Osteoblast (primary cell): Measurements from ENCODE around the gene ZBTB7C. TPM values are rescaled to one million over a fixed set of nuclear protein-coding genes. Genes with fewer than 3 reads are reported as not detected.

Experiments used
- DNase-seq: peaks from one replicate; pipeline ENCODE4 v3.0.0; 2011; ENCODE audit warnings: low spot score, mixed read lengths; ENCODE audit not compliant: insufficient read length; ENCODE audit errors: missing footprints
- H2AFZ ChIP-seq: 2 replicates; pipeline ENCODE4 v1.6.0; 2011; ENCODE audit warnings: mild to moderate bottlenecking, low read length
- H3K27ac ChIP-seq: 2 replicates; pipeline ENCODE4 v1.5.1; 2011; ENCODE audit warnings: mild to moderate bottlenecking, low read depth, low read length, moderate library complexity
- H3K27me3 ChIP-seq: 2 replicates; pipeline ENCODE4 v1.6.0; 2012; ENCODE audit warnings: mild to moderate bottlenecking, control low read depth, inconsistent platforms, low read length, moderate library complexity; ENCODE audit not compliant: insufficient read depth
- H3K36me3 ChIP-seq: 2 replicates; pipeline ENCODE4 v1.5.1; 2011; ENCODE audit warnings: mild to moderate bottlenecking, low read length, control low read depth, moderate library complexity; ENCODE audit not compliant: insufficient read depth
- H3K4me1 ChIP-seq: 2 replicates; pipeline ENCODE4 v1.5.1; 2011; ENCODE audit warnings: mild to moderate bottlenecking, low read length, control low read depth, moderate library complexity; ENCODE audit not compliant: insufficient read depth
- H3K4me2 ChIP-seq: 2 replicates; pipeline ENCODE4 v1.6.0; 2011; ENCODE audit warnings: mild to moderate bottlenecking, low read length; ENCODE audit not compliant: insufficient read depth
- H3K4me3 ChIP-seq: fragments of 200-600 bp; sonication (generic); 3 replicates; pipeline ENCODE4 v1.5.1; 2012; ENCODE audit warnings: mild to moderate bottlenecking, low read length, inconsistent platforms; ENCODE audit not compliant: insufficient read depth
- H3K79me2 ChIP-seq: 2 replicates; pipeline ENCODE4 v1.6.0; 2012; ENCODE audit warnings: mild to moderate bottlenecking, low read length, control low read depth, inconsistent platforms; ENCODE audit not compliant: insufficient read depth
- H3K9me3 ChIP-seq: 2 replicates; pipeline ENCODE4 v1.5.1; 2011; ENCODE audit warnings: low read depth, low read length, control low read depth
- H4K20me1 ChIP-seq: 2 replicates; pipeline ENCODE4 v1.6.0; 2012; ENCODE audit warnings: mild to moderate bottlenecking, low read length, control low read depth; ENCODE audit not compliant: insufficient read depth
- total RNA-seq: library from RNA; depleted of rRNA; stranded (reverse); fragments of >200 nt; gene quantifications from 2 replicates; pipeline ENCODE4 v1.2.3, GENCODE V29; 2012
- TF ChIP-seq, protein P1 (sequence below): IDR thresholded peaks from 2 replicates; pipeline ENCODE4 v1.5.1; 2011; ENCODE audit warnings: mild to moderate bottlenecking, low read depth, low read length, moderate library complexity; ENCODE audit errors: extremely low read depth

Gene ZBTB7C
- total RNA-seq, 1 donor, result 0.36 TPM

DNA sequence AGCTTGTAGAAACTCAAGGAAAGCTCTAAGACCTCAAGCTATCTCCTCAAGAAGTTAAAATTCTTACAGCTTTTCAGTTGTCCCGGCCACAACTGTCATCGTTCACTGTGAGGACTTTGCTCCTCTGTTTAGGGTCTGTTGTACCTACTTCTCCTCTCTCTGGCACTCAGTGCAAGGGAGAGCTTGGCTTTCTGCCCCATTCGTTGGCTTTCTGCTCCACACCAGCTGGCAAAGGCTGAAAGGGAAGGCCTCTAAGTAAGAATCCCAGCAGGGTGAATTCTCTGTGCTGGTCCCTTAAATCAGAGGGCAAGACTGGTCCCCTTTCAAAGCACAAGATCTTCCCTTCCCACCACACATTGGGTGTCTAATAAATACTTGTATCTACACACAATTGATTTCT lies 17.3 kb downstream of the ZBTB7C start:
- Histone ChIP-seq H3K4me2 (no peak overlapping the region), H3K27me3 (peaks cover 26% of the 10 kb centered on the region), H3K27ac (no peak overlapping the region), H2AFZ (no peak overlapping the region), H3K79me2 (no peaks in the 10 kb centered on the region), H3K4me1 (no peaks in the 10 kb centered on the region), H3K36me3 (no peaks in the 10 kb centered on the region), H3K4me3 (no peak overlapping the region), H3K9me3 (no peaks in the 10 kb centered on the region), H4K20me1 (no peaks in the 10 kb centered on the region)
- no peak for DNase-seq
- TF ChIP-seq, protein P1, sequence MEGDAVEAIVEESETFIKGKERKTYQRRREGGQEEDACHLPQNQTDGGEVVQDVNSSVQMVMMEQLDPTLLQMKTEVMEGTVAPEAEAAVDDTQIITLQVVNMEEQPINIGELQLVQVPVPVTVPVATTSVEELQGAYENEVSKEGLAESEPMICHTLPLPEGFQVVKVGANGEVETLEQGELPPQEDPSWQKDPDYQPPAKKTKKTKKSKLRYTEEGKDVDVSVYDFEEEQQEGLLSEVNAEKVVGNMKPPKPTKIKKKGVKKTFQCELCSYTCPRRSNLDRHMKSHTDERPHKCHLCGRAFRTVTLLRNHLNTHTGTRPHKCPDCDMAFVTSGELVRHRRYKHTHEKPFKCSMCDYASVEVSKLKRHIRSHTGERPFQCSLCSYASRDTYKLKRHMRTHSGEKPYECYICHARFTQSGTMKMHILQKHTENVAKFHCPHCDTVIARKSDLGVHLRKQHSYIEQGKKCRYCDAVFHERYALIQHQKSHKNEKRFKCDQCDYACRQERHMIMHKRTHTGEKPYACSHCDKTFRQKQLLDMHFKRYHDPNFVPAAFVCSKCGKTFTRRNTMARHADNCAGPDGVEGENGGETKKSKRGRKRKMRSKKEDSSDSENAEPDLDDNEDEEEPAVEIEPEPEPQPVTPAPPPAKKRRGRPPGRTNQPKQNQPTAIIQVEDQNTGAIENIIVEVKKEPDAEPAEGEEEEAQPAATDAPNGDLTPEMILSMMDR, result no peak

DNA sequence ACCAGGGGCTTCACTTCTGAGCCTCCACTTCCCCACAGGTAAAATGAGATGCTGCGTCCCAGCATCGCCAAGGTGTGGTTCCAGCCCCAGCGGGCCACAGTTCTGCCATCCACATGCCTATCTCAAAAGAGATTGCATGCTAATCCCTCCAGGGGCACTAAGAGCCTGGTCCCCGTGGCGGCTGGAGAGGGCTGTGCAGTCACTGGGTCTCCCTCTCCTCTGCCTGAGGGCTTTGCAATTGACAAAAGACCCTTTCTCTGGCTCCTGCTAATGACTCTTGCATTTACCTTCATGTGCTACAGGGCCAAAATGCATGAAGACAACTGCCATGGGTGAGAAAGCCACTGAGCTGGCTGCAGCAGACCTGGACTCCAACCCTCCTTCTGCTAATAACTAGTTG lies 18.5 kb downstream of the ZBTB7C start:
- Histone ChIP-seq H3K4me3 (no peak overlapping the region), H3K27me3 (peaks cover 15% of the 10 kb centered on the region), H3K4me2 (no peak overlapping the region), H3K79me2 (no peaks in the 10 kb centered on the region), H3K9me3 (no peaks in the 10 kb centered on the region), H4K20me1 (no peaks in the 10 kb centered on the region), H3K36me3 (no peaks in the 10 kb centered on the region), H3K4me1 (no peaks in the 10 kb centered on the region), H2AFZ (no peak overlapping the region), H3K27ac (no peak overlapping the region)
- TF ChIP-seq, protein P1, result no peak
- no peak for DNase-seq

DNA sequence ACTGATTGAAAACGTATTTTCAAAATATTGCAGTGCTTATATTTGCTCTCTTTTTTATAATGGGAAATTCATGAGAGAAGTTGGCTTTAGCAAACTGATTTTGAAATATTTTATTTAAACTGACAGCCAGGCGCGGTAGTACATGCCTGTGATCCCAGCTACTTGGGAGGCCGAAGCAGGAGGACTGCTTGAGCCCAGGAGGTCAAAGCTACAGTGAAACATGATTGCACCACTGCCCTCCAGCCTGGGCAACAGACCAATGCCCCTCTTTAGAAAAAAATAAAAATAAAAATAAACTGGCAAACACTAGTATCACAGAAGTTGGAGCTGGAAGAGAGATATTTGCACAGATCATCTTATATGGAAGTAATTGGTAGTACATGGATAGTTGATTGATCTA lies 20.7 kb downstream of the ZBTB7C start:
- no peak overlapping the region for H3K4me2 ChIP-seq
- no peaks in the 10 kb centered on the region for H3K36me3 ChIP-seq
- DNase-seq, result no peak
- peaks cover 10% of the 10 kb centered on the region for H3K27me3 ChIP-seq
- TF ChIP-seq, protein P1, result no peak
- no peaks in the 10 kb centered on the region for H3K9me3 ChIP-seq
- no peaks in the 10 kb centered on the region for H3K4me1 ChIP-seq
- no peaks in the 10 kb centered on the region for H4K20me1 ChIP-seq
- H3K27ac ChIP-seq, result no peak overlapping the region
- no peak overlapping the region for H2AFZ ChIP-seq
- no peaks in the 10 kb centered on the region for H3K79me2 ChIP-seq
- no peak overlapping the region for H3K4me3 ChIP-seq

DNA sequence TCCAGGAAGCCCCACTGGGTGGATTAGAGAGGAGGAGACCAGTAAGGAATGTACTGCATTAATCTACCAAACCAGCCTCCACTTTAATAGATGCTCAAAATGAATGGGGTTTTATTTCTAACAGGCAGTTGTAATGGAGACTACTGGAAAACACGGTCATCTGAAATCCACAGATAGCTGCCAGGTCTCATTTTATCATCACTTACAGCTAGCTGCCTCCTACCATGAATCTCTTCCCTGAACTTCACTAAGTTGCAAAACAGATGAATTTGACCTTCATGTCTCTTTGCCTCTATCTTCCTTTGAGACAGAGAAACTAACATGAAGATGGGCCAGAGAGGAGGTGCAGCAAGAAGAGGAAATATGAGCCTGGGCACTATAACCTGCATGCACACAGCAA lies 21.9 kb downstream of the ZBTB7C start:
- H3K27ac ChIP-seq, result no peak overlapping the region
- H3K4me3 ChIP-seq, result no peak overlapping the region
- TF ChIP-seq, protein P1, result no peak
- no peak for DNase-seq
- H3K4me1 ChIP-seq, result no peaks in the 10 kb centered on the region
- H3K27me3 ChIP-seq, result peaks cover 4% of the 10 kb centered on the region
- H3K4me2 ChIP-seq, result no peak overlapping the region
- H3K9me3 ChIP-seq, result no peaks in the 10 kb centered on the region
- H2AFZ ChIP-seq, result no peak overlapping the region
- H3K79me2 ChIP-seq, result no peaks in the 10 kb centered on the region
- no peaks in the 10 kb centered on the region for H4K20me1 ChIP-seq
- H3K36me3 ChIP-seq, result no peaks in the 10 kb centered on the region
